ENCODE measurements around the gene CLCN2.

- TF ChIP-seq CTCF (conservative IDR thresholded peaks at IDR 0.05) (no peak), ZFX (IDR thresholded peaks at IDR 0.05) (no peak)
Observed at GRCh38 chr3:184333700-184334099, 27.7 kb downstream of the CLCN2 start.
